Measurements from ENCODE around the gene ADGRV1.
A peak's percentile ranks its signal among the peaks of the same experiment; 100 is the strongest.

Gene ADGRV1

DNA sequence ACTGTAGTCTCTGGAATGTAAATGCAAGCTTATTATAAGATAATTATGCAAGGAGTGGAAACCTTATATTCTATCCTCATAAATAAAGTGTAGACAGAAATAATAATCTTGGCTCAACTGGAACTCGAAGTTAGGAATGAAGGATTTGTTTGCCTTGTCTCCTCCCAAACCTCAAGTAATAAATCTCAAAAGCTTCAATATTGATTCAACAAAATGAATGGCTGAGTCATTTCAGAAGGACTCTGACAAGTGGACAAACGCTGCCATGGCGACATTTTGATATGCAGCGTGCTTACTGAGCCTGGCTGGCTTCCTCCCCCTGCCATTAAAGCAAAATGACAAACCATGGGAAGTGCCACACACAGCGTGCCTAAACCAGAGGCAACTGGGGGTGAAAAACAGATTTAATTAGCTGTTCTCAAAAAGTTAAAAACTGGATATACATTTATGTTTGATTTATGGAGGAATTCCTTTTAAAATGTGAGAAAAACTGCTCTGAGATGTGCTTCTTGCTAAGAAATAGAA lies 10.5 kb upstream of the ADGRV1 start (continued):
- TF ChIP-seq, protein P1, sequence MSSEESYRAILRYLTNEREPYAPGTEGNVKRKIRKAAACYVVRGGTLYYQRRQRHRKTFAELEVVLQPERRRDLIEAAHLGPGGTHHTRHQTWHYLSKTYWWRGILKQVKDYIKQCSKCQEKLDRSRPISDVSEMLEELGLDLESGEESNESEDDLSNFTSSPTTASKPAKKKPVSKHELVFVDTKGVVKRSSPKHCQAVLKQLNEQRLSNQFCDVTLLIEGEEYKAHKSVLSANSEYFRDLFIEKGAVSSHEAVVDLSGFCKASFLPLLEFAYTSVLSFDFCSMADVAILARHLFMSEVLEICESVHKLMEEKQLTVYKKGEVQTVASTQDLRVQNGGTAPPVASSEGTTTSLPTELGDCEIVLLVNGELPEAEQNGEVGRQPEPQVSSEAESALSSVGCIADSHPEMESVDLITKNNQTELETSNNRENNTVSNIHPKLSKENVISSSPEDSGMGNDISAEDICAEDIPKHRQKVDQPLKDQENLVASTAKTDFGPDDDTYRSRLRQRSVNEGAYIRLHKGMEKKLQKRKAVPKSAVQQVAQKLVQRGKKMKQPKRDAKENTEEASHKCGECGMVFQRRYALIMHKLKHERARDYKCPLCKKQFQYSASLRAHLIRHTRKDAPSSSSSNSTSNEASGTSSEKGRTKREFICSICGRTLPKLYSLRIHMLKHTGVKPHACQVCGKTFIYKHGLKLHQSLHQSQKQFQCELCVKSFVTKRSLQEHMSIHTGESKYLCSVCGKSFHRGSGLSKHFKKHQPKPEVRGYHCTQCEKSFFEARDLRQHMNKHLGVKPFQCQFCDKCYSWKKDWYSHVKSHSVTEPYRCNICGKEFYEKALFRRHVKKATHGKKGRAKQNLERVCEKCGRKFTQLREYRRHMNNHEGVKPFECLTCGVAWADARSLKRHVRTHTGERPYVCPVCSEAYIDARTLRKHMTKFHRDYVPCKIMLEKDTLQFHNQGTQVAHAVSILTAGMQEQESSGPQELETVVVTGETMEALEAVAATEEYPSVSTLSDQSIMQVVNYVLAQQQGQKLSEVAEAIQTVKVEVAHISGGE (tag by site-specific recombination; conservative IDR thresholded peaks at IDR 0.05; ENCODE audit: low read depth) = no peak
- TF ChIP-seq SALL2 (tag by site-specific recombination; IDR thresholded peaks at IDR 0.05; ENCODE audit: borderline replicate concordance) = no peak
- TF ChIP-seq, protein P2, sequence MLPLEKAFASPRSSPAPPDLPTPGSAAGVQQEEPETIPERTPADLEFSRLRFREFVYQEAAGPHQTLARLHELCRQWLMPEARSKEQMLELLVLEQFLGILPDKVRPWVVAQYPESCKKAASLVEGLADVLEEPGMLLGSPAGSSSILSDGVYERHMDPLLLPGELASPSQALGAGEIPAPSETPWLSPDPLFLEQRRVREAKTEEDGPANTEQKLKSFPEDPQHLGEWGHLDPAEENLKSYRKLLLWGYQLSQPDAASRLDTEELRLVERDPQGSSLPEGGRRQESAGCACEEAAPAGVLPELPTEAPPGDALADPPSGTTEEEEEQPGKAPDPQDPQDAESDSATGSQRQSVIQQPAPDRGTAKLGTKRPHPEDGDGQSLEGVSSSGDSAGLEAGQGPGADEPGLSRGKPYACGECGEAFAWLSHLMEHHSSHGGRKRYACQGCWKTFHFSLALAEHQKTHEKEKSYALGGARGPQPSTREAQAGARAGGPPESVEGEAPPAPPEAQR (tag by site-specific recombination; IDR thresholded peaks at IDR 0.05) = 0 out of 2 replicates have a peak, but pooled peaks have one; percentile 42
- no peak for TF ChIP-seq ZNF510 (tag by site-specific recombination; IDR thresholded peaks at IDR 0.05; ENCODE audit: insufficient replicate concordance)
- no peak for TF ChIP-seq ZNF433 (tag by site-specific recombination; IDR thresholded peaks at IDR 0.05; ENCODE audit: low read depth)
- no peak for TF ChIP-seq ZNF155 (tag by site-specific recombination; IDR thresholded peaks at IDR 0.05)
- TF ChIP-seq ZNF677 (tag by site-specific recombination; IDR thresholded peaks at IDR 0.05) = no peak
- TF ChIP-seq ZNF521 (tag by site-specific recombination; IDR thresholded peaks at IDR 0.05) = no peak
- TF ChIP-seq ZNF544 (tag by site-specific recombination; IDR thresholded peaks at IDR 0.05) = no peak
- peak; percentile 88 for TF ChIP-seq ZXDB (tag by site-specific recombination; IDR thresholded peaks at IDR 0.05)
- TF ChIP-seq, protein P3, sequence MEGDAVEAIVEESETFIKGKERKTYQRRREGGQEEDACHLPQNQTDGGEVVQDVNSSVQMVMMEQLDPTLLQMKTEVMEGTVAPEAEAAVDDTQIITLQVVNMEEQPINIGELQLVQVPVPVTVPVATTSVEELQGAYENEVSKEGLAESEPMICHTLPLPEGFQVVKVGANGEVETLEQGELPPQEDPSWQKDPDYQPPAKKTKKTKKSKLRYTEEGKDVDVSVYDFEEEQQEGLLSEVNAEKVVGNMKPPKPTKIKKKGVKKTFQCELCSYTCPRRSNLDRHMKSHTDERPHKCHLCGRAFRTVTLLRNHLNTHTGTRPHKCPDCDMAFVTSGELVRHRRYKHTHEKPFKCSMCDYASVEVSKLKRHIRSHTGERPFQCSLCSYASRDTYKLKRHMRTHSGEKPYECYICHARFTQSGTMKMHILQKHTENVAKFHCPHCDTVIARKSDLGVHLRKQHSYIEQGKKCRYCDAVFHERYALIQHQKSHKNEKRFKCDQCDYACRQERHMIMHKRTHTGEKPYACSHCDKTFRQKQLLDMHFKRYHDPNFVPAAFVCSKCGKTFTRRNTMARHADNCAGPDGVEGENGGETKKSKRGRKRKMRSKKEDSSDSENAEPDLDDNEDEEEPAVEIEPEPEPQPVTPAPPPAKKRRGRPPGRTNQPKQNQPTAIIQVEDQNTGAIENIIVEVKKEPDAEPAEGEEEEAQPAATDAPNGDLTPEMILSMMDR (tag by site-specific recombination; IDR thresholded peaks at IDR 0.05) = no peak
- TF ChIP-seq, protein P4, sequence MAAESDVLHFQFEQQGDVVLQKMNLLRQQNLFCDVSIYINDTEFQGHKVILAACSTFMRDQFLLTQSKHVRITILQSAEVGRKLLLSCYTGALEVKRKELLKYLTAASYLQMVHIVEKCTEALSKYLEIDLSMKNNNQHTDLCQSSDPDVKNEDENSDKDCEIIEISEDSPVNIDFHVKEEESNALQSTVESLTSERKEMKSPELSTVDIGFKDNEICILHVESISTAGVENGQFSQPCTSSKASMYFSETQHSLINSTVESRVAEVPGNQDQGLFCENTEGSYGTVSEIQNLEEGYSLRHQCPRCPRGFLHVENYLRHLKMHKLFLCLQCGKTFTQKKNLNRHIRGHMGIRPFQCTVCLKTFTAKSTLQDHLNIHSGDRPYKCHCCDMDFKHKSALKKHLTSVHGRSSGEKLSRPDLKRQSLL (tag by site-specific recombination; IDR thresholded peaks at IDR 0.05) = no peak; the same call in 1 of the 2 replicates
- TF ChIP-seq ZNF274 (IDR thresholded peaks at IDR 0.05; ENCODE audit: low read length) = no peak
- no peak for TF ChIP-seq ZNF274 (tag by site-specific recombination; IDR thresholded peaks at IDR 0.05; ENCODE audit: borderline replicate concordance)
- no peak for TF ChIP-seq ZNF791 (tag by site-specific recombination; IDR thresholded peaks at IDR 0.05)
- no peak for TF ChIP-seq ZBTB20 (tag by site-specific recombination; IDR thresholded peaks at IDR 0.05)
- no peak for TF ChIP-seq ZNF654 (tag by site-specific recombination; IDR thresholded peaks at IDR 0.05; ENCODE audit: low read depth)
- TF ChIP-seq GLI4 (tag by site-specific recombination; IDR thresholded peaks at IDR 0.05) = no peak
- TF ChIP-seq ZNF426 (tag by site-specific recombination; IDR thresholded peaks at IDR 0.05) = no peak
- TF ChIP-seq, protein P5, sequence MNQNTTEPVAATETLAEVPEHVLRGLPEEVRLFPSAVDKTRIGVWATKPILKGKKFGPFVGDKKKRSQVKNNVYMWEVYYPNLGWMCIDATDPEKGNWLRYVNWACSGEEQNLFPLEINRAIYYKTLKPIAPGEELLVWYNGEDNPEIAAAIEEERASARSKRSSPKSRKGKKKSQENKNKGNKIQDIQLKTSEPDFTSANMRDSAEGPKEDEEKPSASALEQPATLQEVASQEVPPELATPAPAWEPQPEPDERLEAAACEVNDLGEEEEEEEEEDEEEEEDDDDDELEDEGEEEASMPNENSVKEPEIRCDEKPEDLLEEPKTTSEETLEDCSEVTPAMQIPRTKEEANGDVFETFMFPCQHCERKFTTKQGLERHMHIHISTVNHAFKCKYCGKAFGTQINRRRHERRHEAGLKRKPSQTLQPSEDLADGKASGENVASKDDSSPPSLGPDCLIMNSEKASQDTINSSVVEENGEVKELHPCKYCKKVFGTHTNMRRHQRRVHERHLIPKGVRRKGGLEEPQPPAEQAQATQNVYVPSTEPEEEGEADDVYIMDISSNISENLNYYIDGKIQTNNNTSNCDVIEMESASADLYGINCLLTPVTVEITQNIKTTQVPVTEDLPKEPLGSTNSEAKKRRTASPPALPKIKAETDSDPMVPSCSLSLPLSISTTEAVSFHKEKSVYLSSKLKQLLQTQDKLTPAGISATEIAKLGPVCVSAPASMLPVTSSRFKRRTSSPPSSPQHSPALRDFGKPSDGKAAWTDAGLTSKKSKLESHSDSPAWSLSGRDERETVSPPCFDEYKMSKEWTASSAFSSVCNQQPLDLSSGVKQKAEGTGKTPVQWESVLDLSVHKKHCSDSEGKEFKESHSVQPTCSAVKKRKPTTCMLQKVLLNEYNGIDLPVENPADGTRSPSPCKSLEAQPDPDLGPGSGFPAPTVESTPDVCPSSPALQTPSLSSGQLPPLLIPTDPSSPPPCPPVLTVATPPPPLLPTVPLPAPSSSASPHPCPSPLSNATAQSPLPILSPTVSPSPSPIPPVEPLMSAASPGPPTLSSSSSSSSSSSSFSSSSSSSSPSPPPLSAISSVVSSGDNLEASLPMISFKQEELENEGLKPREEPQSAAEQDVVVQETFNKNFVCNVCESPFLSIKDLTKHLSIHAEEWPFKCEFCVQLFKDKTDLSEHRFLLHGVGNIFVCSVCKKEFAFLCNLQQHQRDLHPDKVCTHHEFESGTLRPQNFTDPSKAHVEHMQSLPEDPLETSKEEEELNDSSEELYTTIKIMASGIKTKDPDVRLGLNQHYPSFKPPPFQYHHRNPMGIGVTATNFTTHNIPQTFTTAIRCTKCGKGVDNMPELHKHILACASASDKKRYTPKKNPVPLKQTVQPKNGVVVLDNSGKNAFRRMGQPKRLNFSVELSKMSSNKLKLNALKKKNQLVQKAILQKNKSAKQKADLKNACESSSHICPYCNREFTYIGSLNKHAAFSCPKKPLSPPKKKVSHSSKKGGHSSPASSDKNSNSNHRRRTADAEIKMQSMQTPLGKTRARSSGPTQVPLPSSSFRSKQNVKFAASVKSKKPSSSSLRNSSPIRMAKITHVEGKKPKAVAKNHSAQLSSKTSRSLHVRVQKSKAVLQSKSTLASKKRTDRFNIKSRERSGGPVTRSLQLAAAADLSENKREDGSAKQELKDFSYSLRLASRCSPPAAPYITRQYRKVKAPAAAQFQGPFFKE (tag by site-specific recombination; IDR thresholded peaks at IDR 0.05; ENCODE audit: borderline replicate concordance) = no peak
- TF ChIP-seq ZNF169 (tag by site-specific recombination; IDR thresholded peaks at IDR 0.05) = no peak
- TF ChIP-seq ZNF23 (tag by site-specific recombination; IDR thresholded peaks at IDR 0.05; ENCODE audit: borderline replicate concordance) = no peak
- peak; percentile 93 for TF ChIP-seq GFI1B (tag by site-specific recombination; IDR thresholded peaks at IDR 0.05)
- TF ChIP-seq ZNF341 (tag by site-specific recombination; IDR thresholded peaks at IDR 0.05; ENCODE audit: low read depth) = peak; percentile 82
- TF ChIP-seq, protein P6, sequence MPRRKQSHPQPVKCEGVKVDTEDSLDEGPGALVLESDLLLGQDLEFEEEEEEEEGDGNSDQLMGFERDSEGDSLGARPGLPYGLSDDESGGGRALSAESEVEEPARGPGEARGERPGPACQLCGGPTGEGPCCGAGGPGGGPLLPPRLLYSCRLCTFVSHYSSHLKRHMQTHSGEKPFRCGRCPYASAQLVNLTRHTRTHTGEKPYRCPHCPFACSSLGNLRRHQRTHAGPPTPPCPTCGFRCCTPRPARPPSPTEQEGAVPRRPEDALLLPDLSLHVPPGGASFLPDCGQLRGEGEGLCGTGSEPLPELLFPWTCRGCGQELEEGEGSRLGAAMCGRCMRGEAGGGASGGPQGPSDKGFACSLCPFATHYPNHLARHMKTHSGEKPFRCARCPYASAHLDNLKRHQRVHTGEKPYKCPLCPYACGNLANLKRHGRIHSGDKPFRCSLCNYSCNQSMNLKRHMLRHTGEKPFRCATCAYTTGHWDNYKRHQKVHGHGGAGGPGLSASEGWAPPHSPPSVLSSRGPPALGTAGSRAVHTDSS (tag by site-specific recombination; IDR thresholded peaks at IDR 0.05) = no peak
